Stimulated activated CD8-positive, alpha-beta memory T cell treated with anti-CD3 and anti-CD28 coated beads, Interleukin-2, amount 100 ng/mL, for 1 hour (primary cell): ENCODE data around the gene SLC17A4.

Experiments used
- DNase-seq, 2 donors: peaks; one replicate each; pipeline ENCODE4 v3.0.0-alpha.2; 2020; ENCODE audit warnings: low read depth in 2 of 2

The SLC17A4 gene, protein sequence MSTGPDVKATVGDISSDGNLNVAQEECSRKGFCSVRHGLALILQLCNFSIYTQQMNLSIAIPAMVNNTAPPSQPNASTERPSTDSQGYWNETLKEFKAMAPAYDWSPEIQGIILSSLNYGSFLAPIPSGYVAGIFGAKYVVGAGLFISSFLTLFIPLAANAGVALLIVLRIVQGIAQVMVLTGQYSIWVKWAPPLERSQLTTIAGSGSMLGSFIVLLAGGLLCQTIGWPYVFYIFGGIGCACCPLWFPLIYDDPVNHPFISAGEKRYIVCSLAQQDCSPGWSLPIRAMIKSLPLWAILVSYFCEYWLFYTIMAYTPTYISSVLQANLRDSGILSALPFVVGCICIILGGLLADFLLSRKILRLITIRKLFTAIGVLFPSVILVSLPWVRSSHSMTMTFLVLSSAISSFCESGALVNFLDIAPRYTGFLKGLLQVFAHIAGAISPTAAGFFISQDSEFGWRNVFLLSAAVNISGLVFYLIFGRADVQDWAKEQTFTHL

DNA sequence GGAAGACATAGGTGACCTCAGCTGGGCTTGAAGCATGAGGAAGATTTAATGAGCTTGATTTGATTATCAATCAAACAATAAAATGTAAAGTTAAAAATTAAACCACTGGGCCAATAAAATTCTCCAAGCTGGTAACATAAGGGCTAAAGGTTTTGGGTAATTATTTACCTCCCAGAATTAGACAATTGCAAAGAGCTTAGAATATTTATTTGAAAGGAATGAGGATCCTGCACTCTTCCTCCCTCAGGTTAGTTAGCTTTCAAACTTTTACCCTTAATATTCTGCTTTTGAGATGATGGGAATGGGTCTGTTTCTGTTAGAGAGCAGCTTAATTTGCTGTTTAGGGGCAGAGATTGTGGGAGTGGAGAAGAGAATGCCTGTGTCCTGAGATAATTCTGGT is at the start of gene SLC17A4:
Gene SLC17A4, plus strand, starts transcription at position 208 of the 400 bp plus-strand sequence. CDS start 7,221 bp downstream, outside the sequence.
- DNase-seq: no peak

GRCh38 chr6:25706314-25707014 is 48.1 kb upstream of the SLC17A4 start:
- DNase-seq: no peak

GRCh38 chr6:25709761-25710160 is 44.8 kb upstream of the SLC17A4 start:
- no peak for DNase-seq

- DNase-seq: no peak
Measured at GRCh38 chr6:25710287-25710686, 44.3 kb upstream of the SLC17A4 start.

GRCh38 chr6:25713824-25714223 is 40.7 kb upstream of the SLC17A4 start:
- no peak for DNase-seq

- no peak for DNase-seq
Measured at GRCh38 chr6:25714765-25715164, 39.8 kb upstream of the SLC17A4 start.

GRCh38 chr6:25715794-25716193 is 38.7 kb upstream of the SLC17A4 start:
- no peak for DNase-seq

DNA sequence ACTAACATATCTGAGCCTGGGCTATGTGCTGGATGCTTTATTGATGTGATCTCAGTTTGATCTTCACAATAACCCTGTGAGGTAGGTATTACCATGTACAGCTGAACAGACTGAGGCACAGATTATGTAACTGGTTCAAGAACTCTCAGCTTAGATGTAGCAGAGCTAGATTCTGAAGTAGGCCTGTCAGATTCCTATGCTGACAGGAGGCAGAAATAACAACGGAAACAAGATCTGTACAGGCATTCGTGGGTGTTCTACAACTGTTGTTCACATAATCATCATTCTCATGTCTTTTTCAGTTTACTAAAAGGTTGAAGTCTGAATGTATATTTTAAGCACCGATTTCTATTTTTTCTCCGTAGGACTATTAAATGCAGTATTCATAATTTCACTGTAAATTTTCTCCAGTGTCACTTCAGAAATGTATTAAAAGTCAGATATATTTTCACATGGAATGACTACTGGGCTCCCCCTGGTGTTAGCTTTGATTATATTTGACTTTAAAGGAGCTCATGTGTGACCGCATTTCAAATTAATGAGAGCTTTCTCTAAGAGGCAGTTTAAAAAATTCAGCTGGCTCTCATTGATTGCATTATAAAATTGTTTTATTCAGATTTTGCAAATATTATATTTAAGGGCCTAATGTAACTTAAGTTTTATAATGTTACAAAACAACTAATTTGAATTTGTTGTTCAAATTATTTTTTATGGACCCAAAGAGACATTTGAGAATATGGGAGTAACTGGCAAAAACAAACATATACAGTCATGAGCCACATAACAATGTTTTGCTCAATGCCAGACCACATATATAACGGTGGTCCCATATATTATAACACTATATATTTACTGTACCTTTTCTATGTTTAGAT is 36.4 kb upstream of the SLC17A4 start:
- no peak for DNase-seq

GRCh38 chr6:25726122-25726911 is 28.2 kb upstream of the SLC17A4 start:
- DNase-seq: no peak

- no peak for DNase-seq
Measured at GRCh38 chr6:25727028-25727427, 27.5 kb upstream of the SLC17A4 start.

GRCh38 chr6:25730907-25731306 is 23.6 kb upstream of the SLC17A4 start:
- no peak for DNase-seq

- DNase-seq: no peak
Measured at GRCh38 chr6:25731721-25732120, 22.8 kb upstream of the SLC17A4 start.

- no peak for DNase-seq
Measured at GRCh38 chr6:25732468-25733198, 21.9 kb upstream of the SLC17A4 start.

DNA sequence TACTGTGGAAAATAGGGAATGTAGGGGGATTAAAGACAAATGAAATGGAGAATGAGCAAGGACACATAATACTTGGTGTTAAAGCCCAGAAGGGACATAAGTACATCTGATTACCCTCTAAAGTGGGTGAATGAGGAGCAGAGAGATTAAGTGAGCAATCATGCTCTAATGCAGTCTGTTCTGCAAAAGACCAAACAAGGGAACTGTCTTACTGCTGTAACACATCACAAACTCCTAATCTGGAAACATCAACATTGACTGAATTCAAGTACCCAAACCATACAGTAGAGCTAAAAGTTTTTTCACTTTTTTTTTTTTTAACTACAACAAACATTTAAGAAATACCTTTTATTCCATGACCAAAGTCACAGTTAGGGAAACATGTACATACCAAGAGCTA is 19.3 kb upstream of the SLC17A4 start:
- DNase-seq: no peak

GRCh38 chr6:25743868-25744267 is 10.7 kb upstream of the SLC17A4 start:
- no peak for DNase-seq

GRCh38 chr6:25745836-25746235 is 8.7 kb upstream of the SLC17A4 start:
- no peak for DNase-seq

GRCh38 chr6:25746968-25747367 is 7.6 kb upstream of the SLC17A4 start:
- DNase-seq: no peak

DNA sequence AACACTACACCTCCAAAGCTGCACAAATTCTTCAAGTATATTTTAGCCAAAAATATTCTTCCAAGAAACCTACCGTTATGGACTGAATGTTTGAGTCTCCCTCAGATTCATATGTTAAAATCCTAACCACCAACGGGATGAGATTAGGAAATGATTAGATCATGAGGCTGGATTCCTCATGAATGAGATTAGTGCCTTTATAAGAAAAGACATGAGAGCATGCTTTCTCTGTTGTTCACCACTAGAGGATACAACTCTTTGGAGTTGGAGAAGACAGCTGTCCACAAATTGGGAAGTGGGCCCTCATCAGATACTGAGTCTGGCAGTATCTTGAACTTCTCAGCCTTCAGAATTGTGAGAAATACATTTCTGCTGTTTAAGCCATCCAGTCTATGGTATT is 7.1 kb upstream of the SLC17A4 start:
- DNase-seq: no peak

- no peak for DNase-seq
Measured at GRCh38 chr6:25748049-25748448, 6.5 kb upstream of the SLC17A4 start.
